ENCODE data around the gene FNDC3B.

DNA sequence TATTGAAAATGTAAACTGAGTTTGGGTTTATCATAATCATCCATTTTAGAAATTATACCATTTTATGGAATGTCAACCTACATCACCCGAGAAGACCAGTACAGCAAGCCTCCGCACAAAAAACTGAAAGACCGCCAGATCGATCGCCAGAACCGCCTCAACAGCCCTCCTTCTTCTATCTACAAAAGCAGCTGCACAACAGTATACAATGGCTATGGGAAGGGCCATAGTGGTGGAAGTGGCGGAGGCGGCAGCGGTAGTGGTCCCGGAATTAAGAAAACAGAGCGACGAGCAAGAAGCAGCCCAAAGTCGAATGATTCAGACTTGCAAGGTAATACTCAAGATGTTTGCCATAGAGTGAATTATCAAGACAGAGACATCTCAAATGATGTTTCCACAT lies 211.8 kb downstream of the FNDC3B start:
- TF ChIP-seq, protein P1, sequence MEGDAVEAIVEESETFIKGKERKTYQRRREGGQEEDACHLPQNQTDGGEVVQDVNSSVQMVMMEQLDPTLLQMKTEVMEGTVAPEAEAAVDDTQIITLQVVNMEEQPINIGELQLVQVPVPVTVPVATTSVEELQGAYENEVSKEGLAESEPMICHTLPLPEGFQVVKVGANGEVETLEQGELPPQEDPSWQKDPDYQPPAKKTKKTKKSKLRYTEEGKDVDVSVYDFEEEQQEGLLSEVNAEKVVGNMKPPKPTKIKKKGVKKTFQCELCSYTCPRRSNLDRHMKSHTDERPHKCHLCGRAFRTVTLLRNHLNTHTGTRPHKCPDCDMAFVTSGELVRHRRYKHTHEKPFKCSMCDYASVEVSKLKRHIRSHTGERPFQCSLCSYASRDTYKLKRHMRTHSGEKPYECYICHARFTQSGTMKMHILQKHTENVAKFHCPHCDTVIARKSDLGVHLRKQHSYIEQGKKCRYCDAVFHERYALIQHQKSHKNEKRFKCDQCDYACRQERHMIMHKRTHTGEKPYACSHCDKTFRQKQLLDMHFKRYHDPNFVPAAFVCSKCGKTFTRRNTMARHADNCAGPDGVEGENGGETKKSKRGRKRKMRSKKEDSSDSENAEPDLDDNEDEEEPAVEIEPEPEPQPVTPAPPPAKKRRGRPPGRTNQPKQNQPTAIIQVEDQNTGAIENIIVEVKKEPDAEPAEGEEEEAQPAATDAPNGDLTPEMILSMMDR (IDR thresholded peaks at IDR 0.05) = no peak
- TF ChIP-seq POLR2A (IDR thresholded peaks at IDR 0.05) = no peak
